ENCODE measurements around the gene YDJC.
"Not testable (repeated sequence)": the region's sequence is repeated elsewhere in the genome, so short reads cannot be mapped to it uniquely, and the experiment has no call there.

YDJC gene

GRCh38 chr22:21613553-21614233, 16.1 kb downstream of the YDJC start:
- DNase-seq (ENCODE audit: insufficient read length, low spot score): no peak
- no peak for FAIRE-seq

- DNase-seq (ENCODE audit: insufficient read length, low spot score): no peak
- FAIRE-seq: no peak
These were observed 17.0 kb downstream of the YDJC start for GRCh38 chr22:21612858-21613257.

- FAIRE-seq (no peak), DNase-seq (ENCODE audit: insufficient read length, low spot score) (no peak)
These were observed 18.4 kb downstream of the YDJC start for GRCh38 chr22:21611210-21611977.

- DNase-seq (ENCODE audit: insufficient read length, low spot score); FAIRE-seq: not testable (repeated sequence)
These were observed 20.2 kb downstream of the YDJC start for GRCh38 chr22:21609556-21610157.

- DNase-seq (ENCODE audit: insufficient read length, low spot score) (no peak), FAIRE-seq (no peak)
These were observed 23.0 kb downstream of the YDJC start for GRCh38 chr22:21606775-21607174.

GRCh38 chr22:21605887-21606564, 23.8 kb downstream of the YDJC start:
- DNase-seq (ENCODE audit: insufficient read length, low spot score) (no peak), FAIRE-seq (no peak)

- no peak for DNase-seq (ENCODE audit: insufficient read length, low spot score)
These were observed 25.8 kb downstream of the YDJC start for GRCh38 chr22:21603973-21604372.

GRCh38 chr22:21602579-21602978, 27.2 kb downstream of the YDJC start:
- FAIRE-seq: no peak
- DNase-seq (ENCODE audit: insufficient read length, low spot score): no peak

More at GRCh38 chr22:21603973-21604372, 25.8 kb downstream of the YDJC start:
- FAIRE-seq: no peak

- no peak for FAIRE-seq
- DNase-seq (ENCODE audit: insufficient read length, low spot score): no peak
These were observed 30.5 kb downstream of the YDJC start for GRCh38 chr22:21599053-21599893.

GRCh38 chr22:21598302-21598701, 31.5 kb downstream of the YDJC start:
- no peak for DNase-seq (ENCODE audit: insufficient read length, low spot score)
- no peak for FAIRE-seq

GRCh38 chr22:21596356-21597135, 33.3 kb downstream of the YDJC start:
- not testable (repeated sequence) for FAIRE-seq

GRCh38 chr22:21594865-21595452, 34.9 kb downstream of the YDJC start:
- DNase-seq (ENCODE audit: insufficient read length, low spot score) (no peak), FAIRE-seq (no peak)

More at GRCh38 chr22:21596356-21597135, 33.3 kb downstream of the YDJC start:
- not testable (repeated sequence) for DNase-seq (ENCODE audit: insufficient read length, low spot score)

- no peak for DNase-seq (ENCODE audit: insufficient read length, low spot score)
- no peak for FAIRE-seq
These were observed 36.2 kb downstream of the YDJC start for GRCh38 chr22:21593406-21594232.

GRCh38 chr22:21592422-21592821, 37.4 kb downstream of the YDJC start:
- DNase-seq (ENCODE audit: insufficient read length, low spot score): no peak

GRCh38 chr22:21591695-21592094, 38.1 kb downstream of the YDJC start:
- no peak for DNase-seq (ENCODE audit: insufficient read length, low spot score)
- no peak for FAIRE-seq

More at GRCh38 chr22:21592422-21592821, 37.4 kb downstream of the YDJC start:
- no peak for FAIRE-seq

- no peak for DNase-seq (ENCODE audit: insufficient read length, low spot score)
- FAIRE-seq: no peak
These were observed 38.8 kb downstream of the YDJC start for GRCh38 chr22:21590809-21591641.

- no peak for FAIRE-seq
These were observed 40.4 kb downstream of the YDJC start for GRCh38 chr22:21589396-21589795.

More at GRCh38 chr22:21589396-21589795, 40.4 kb downstream of the YDJC start:
- no peak for DNase-seq (ENCODE audit: insufficient read length, low spot score)

Data from HTR-8/SVneo (cell line).